ENCODE results near the gene SAMD8.

DNA sequence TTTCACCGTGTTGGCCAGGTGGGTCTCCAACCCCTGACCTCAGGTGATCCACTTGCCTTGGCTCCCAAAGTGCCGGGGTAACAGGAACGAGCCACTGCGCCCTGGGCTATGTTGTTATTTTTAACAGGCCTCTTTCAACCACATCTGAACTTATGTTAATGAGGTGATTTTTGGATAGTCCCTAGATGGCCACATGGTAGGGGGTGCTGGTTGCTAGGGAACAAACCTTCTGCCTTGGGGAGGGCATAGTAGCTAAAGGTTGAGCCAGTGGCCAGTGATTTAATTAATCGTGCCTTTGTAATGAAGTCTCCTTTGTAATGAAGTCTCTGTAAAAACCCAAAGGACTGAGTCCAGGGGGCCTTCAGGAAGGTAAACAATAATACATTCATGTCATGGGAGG is 115.2 kb downstream of the SAMD8 start:
- TF ChIP-seq EP300 (IDR thresholded peaks at IDR 0.05): no peak
- TF ChIP-seq, protein P1, sequence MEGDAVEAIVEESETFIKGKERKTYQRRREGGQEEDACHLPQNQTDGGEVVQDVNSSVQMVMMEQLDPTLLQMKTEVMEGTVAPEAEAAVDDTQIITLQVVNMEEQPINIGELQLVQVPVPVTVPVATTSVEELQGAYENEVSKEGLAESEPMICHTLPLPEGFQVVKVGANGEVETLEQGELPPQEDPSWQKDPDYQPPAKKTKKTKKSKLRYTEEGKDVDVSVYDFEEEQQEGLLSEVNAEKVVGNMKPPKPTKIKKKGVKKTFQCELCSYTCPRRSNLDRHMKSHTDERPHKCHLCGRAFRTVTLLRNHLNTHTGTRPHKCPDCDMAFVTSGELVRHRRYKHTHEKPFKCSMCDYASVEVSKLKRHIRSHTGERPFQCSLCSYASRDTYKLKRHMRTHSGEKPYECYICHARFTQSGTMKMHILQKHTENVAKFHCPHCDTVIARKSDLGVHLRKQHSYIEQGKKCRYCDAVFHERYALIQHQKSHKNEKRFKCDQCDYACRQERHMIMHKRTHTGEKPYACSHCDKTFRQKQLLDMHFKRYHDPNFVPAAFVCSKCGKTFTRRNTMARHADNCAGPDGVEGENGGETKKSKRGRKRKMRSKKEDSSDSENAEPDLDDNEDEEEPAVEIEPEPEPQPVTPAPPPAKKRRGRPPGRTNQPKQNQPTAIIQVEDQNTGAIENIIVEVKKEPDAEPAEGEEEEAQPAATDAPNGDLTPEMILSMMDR (IDR thresholded peaks at IDR 0.05): no peak

Measured in sigmoid colon (tissue), 4 donors.